ENCODE results near the gene DGKH. TPM values are rescaled to one million over a fixed set of nuclear protein-coding genes. Genes with fewer than 3 reads are reported as not detected.

DGKH gene
- total and polyA plus RNA-seq, 9 of the 15 experiments (the other 6 are each of a cell fraction or from before 2014, with no cell fraction given) = 0.38 to 4.4 (median 3.1) TPM

- ATAC-seq (peak; percentile 88), DNase-seq (ENCODE audit: extremely low read depth in 1 of 4, low spot score in 3 of 4) (peak; percentile 13 to 60 (median 25)), FAIRE-seq (peak; percentile 69)
- no peaks in the 10 kb centered on the region for H3K27me3 ChIP-seq (ENCODE audit: control insufficient read depth in 2 of 2, insufficient read depth in 2 of 2, low read length in 2 of 2)
- no peaks in the 10 kb centered on the region for H3K79me2 ChIP-seq (ENCODE audit: control insufficient read depth, insufficient read depth, low read length)
- peak overlapping the region in 1 of 2 experiments; percentile 43; a peak in 1 of 4 replicates for H3K9ac ChIP-seq (ENCODE audit: insufficient read depth in 1 of 2, low read depth in 2 of 2, low read length in 2 of 2)
- CTCF ChIA-PET (ENCODE audit: low intra/inter-chr PET ratio) = no interaction called here
- H3K36me3 ChIP-seq (ENCODE audit: control insufficient read depth, insufficient read depth, low read length) = peaks cover 4% of the 10 kb centered on the region; the same call in 2 of the 3 replicates
- POLR2A ChIA-PET = interaction anchor here (0.7 kb wide), 1 partner anchor 123 kb away, joined by 3 read pairs; no protein-coding TSS in a partner anchor
- peak overlapping the region; percentile 85 for H2AFZ ChIP-seq (ENCODE audit: low read depth, low read length)
- H3K4me3 ChIP-seq = no peak overlapping the region
- H4K20me1 ChIP-seq (replicated peaks; ENCODE audit: control insufficient read depth, insufficient read depth, low read length) = no peaks in the 10 kb centered on the region
- 33% methylated on average over 5 of the region's 5 CpGs for WGBS (ENCODE audit: insufficient coverage, low coverage, missing lambda C conversion rate)
- peaks cover 25% of the 10 kb centered on the region for H3K9me3 ChIP-seq (replicated peaks; ENCODE audit: control insufficient read depth, insufficient read depth, low read depth, low read length)
- peak overlapping the region; percentile 78 for H3K27ac ChIP-seq (ENCODE audit: extremely low read depth, low read depth, low read length)
- H3K9me1 ChIP-seq (ENCODE audit: control insufficient read depth, insufficient read depth, low read length) = no peaks in the 10 kb centered on the region
- TF ChIP-seq GATAD2A (IDR thresholded peaks at IDR 0.05) = no peak
- no peak for TF ChIP-seq GATA2 (CRISPR knock-in tag; IDR thresholded peaks at IDR 0.05)
- TF ChIP-seq SLC30A9 (CRISPR knock-in tag; IDR thresholded peaks at IDR 0.05) = no peak
- no peak for TF ChIP-seq ETS1 (conservative IDR thresholded peaks at IDR 0.05; ENCODE audit: control insufficient read depth, low read depth, low read length)
- TF ChIP-seq EGR1 (conservative IDR thresholded peaks at IDR 0.05) = no peak
- TF ChIP-seq SETDB1 (IDR thresholded peaks at IDR 0.05; ENCODE audit: low read length) = no peak
- TF ChIP-seq HSF4 (CRISPR knock-in tag; IDR thresholded peaks at IDR 0.05; ENCODE audit: borderline replicate concordance) = no peak
- TF ChIP-seq GTF2F1 (IDR thresholded peaks at IDR 0.05; ENCODE audit: low read depth, low read length) = no peak
- no peak for TF ChIP-seq ZNF398 (CRISPR knock-in tag; IDR thresholded peaks at IDR 0.05)
- no peak for TF ChIP-seq MYC (IDR thresholded peaks at IDR 0.05; ENCODE audit: low read depth, low read length)
- no peak for TF ChIP-seq MYC (CRISPR knock-in tag; IDR thresholded peaks at IDR 0.05; ENCODE audit: borderline replicate concordance, low read depth)
- TF ChIP-seq ZNF175 (CRISPR knock-in tag; IDR thresholded peaks at IDR 0.05; ENCODE audit: low read depth) = no peak
- no peak for TF ChIP-seq ZNF592 (IDR thresholded peaks at IDR 0.05)
- TF ChIP-seq MEF2D (tag; conservative IDR thresholded peaks at IDR 0.05; ENCODE audit: low read depth) = no peak
- no peak for TF ChIP-seq CBFA2T3 (IDR thresholded peaks at IDR 0.05)
- peaks cover 3 to 26% of the 10 kb centered on the region in 2 experiments; a peak in 3 of 5 replicates for H3K4me1 ChIP-seq (replicated peaks in 1 of 2; ENCODE audit: control insufficient read depth in 2 of 2, insufficient read depth in 2 of 2, low read length in 2 of 2)
- intact Hi-C loops (cut with micrococcal nuclease) (no loop called here), in situ Hi-C loops (cut with MboI) (no loop called here)
- BruUV-seq (replicated peaks) = no TSS peak
- H3K4me2 ChIP-seq (ENCODE audit: insufficient read depth, low read length) = peak overlapping the region; percentile 42; the same call in 1 of the 2 replicates
Measured at GRCh38 chr13:42258747-42259146, 210.3 kb downstream of the DGKH start.

All from K562 (cell line).